Transverse colon (tissue), 4 donors: ENCODE measurements around the gene PLB1.

Experiments used
- CTCF ChIP-seq, 5 experiments: fragments of 200-600 bp in 3 of 5; fragments of 450-650 bp in 2 of 5; sonication (generic) in 3 of 5; IDR thresholded peaks; 1 replicate in 2 of 5; 2 replicates in 3 of 5; pipeline ENCODE4 v1.5.1; 2016 to 2017; ENCODE audit warnings: antibody characterized with exemption in 5 of 5, inconsistent platforms in 3 of 5, mild to moderate bottlenecking in 2 of 5, moderate library complexity in 1 of 5
- POLR2AphosphoS5 ChIP-seq, 3 donors: sonication (generic); formaldehyde crosslinking; IDR thresholded peaks; one replicate each; pipeline ENCODE4 v1.6.1; 2016; ENCODE audit warnings: antibody characterized with exemption in 3 of 3

DNA sequence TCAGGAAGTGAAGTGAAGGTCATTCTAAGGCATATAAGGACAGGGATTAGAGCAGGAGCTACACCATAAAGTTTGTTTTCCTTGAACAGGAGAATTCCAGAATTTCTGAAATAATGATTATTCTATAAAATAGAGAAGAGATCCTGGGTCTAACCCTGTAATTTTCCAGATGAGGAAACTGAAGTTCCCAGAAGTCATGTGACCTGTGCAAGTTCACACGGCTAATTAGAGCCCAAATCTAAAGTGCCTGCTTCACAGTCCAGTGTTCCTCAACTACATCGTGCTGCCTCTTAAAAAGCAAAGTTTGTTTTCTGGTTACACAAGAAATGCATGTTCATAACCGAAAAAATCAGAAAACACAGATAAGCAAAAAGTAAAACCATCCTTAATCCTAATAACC is 34.9 kb downstream of the PLB1 start:
- no peak for TF ChIP-seq CTCF (IDR thresholded peaks at IDR 0.05)
- no peak for TF ChIP-seq POLR2AphosphoS5 (IDR thresholded peaks at IDR 0.05)
